GM21447 (cell line): ENCODE measurements around the gene TOP1.

Source experiments
- ATAC-seq: cut with Tn5 transposase; IDR thresholded peaks from one replicate; pipeline ENCODE4 v1.9.1; 2021; ENCODE audit not compliant: unreplicated experiment

The TOP1 gene

DNA sequence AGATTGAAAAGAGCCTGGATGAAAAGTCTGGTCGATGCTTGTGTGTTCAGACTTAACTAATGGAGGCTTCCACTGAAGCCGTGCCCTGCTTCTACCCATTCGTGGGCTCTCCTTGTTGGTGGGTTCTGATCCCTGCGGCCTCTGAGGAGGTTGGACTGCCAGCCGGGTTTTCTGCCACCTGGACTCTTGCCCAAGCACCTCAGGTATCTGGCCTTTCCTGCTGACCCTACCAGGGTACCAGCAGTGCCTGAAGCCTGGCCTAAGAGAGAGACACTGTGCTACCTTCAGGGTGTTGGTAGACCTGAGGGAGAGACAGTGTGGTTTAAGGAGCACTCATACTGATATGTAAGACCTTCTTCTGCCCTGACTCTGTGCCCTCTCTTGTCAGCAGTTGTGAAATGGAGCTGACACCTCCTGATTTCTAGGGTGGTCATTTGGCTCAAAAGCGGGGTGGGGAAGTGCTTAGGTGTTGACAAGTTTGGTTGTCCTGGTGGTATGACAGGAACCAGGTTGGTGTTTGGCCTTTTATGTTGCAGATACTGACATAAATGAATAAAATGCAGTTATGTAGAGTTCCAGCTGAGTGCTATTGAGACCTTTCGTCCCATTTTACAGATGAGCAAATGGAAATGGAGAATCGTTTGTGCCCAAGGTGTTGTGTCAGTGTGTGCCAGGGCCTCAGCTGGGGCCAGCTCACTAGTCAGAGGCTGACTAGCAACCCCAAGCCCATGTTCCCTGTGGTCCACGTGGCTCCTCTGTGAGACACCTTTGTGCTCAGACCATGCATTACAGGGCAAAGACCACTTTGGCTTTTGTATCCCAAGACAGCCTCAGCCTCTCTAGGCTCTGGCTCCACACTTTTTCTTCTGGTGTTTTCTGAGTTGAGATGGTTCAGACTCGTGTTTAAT, 111.9 kb downstream of the TOP1 start:
- ATAC-seq: no peak

DNA sequence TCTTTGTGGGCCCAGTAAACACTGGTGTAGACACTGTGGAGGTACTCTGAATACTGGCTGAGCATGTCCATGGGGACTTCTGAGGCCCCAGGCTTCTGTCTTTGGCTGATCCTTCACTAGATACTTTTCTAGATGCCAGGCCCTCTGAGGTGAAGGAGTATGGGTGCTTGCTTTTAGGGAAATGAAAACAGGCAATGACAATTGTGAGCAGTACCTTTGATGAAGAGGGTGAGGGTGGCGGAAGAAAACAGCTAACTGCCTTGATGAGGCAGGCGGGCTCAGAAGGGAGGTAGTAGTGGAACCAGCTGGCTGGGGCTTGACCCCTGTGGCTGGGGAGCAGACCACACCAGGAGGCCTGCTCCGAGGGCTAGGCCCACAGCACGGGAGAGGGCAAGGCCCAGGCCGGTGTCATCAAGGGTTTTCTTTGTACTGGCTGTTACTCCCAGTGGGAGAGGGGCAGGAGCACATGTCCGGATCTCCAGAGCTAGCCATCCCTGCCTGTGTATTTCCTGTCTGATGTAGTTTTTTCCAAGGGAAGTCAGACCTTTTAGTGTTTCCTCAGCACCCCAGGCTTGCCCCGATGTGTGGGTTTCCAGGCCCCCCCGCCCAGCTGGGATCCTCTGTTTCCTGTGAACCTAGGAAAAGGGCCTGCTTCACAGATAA, 112.7 kb downstream of the TOP1 start:
- no peak for ATAC-seq

DNA sequence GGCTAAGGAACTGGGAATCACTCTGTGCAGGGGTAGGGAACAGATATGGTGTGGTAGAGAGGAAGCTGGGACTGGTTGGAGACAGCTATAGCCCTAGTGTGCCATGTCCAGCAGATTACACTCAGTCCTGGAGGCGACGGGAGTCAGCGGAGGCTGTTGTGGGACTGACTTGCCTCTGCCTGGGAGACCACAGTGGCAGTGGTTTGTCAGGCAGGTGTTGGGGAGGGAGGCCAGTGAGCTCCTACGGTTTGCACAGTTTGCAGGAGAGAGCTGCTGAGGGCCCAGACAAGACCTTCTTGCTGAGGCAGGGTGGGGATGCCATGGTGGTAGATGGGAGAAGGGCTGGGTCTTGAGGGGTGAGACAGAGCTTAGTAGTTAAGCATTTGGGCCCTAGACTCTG, 113.6 kb downstream of the TOP1 start:
- no peak for ATAC-seq

DNA sequence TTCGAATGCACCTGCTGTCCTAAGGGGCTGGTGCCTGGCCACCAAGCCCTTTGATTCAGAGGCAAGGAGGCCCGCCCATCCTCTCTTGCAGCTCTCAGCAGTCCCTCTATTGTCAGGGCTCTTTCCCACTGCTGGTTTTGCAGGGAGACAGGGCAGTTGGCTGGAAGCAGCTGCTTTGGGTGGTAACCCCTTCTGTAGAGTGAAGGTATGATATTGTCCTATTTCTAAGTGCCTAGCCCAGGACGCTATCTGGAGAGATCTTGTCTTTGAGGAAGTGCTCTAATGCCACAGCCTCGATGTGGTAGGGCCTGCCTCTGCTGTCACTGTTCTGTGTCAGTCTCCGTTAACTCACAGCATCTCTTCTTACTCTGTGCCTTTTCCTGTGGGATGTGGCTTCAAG, 114.3 kb downstream of the TOP1 start:
- ATAC-seq: no peak

DNA sequence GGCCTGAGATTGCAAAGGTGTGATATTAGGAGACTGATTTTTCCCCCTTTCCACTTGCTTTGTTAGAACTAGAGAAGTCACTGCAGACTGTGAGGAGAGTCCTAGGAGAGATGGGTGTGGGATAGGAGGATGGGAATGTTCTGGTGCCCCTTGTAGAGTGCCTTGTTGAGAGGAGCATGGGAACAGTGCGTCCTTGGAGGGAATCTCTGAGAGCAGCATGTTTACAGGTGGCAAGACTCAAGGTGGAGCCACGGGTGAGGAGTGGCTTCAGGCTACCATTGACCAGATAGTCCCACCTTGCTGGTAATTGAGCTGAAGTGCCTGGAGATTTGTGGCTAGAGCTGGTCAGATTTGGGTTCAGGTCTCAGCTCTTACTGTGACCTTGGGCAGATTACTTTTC, 114.7 kb downstream of the TOP1 start:
- no peak for ATAC-seq

DNA sequence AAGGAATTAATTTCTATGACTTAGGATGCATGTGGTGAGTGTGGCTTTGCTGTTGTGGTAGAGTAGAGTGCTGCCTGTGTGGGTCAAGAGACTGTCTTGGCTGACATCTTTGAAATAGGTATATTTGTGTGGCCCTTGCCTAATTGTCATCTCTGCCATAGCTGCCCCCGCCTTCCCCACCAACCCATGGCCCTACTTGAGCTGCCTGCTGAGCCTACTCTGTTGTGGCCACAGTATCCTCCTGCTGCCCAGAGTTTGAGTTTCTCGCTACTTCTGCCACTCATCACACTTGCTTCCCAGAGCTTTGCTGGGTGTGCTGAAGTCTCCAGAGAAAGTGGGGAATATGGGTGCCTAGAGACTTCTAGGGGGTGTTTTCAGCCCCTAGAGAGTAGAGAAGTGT, 116.7 kb downstream of the TOP1 start:
- no peak for ATAC-seq

DNA sequence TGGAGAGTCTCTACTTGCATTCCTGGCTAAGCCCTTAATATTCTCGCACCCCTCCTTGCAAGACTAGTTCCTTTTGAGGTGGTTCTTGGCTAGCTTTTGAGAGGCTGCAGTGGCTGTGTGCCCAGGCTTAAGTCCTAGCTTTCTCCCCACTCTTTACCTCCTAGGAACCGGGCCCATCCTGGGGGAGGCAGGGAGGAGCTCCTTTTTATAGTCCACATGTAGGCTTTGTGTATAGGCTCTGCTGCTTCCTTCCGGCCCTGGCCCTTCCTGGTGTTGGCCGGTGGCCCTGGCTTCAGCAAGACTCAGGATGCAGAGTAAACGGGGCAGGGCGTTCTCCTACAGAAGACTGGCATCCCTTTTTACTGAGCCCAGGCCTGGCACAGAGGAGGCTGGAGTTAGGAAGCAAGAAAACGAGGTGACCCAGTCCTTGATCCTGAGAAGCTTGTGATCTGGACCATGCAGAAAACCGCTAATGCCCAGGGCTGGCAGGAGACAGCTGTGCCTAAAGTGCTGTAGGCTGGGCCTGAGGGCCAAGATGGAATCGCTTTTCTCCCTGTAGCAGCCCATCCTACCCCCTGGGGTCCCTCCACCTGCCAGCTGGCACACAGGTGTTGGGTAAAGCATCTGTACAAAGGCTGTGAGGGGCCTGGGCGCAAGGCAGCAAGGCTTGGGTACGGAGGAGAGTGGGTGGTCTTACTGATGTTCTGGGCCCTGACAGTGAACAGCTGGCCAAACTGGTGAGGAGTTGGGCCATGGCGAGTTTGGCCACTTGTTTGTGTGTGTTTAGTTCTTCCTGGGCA, 117.4 kb downstream of the TOP1 start:
- no peak for ATAC-seq

DNA sequence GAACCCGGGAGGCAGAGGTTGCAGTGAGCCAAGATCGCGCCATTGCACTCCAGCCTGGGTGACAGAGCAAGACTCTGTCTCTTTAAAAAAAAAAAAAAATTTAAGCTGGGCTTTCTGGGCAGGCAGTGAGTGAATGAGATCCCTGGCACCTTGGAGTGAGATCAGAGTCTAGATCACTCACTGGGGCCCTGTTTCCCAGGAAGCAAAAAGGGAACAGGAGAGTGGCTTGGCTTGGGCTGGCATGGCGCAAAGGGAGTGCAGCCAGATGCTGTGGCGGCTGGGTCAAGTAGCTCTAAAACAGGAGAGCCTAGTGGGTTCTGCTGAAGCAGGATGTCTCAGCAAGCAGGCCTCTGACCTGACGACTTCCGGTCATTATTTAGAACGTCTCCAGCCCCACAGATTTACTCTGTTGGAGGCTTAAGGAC, 119.2 kb downstream of the TOP1 start:
- no peak for ATAC-seq

DNA sequence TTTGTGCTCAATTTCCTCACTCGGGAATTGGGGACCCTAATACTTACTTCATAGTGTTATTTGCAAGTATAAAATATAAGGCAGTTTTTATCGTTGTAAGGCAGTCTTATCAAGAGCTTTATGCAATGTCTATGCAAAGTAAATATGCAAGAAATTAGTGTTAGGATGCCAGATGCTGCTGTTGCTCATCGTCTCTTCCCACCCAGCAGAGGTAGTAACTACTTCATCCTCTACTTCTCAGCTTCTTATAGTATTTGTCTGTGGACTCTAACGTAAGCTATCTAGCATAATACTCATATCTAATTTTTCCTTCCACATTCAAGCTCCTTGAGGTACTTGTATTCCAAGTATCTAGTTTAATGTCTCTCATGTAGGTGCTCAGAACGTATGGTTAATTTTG, 120.3 kb downstream of the TOP1 start:
- no peak for ATAC-seq

DNA sequence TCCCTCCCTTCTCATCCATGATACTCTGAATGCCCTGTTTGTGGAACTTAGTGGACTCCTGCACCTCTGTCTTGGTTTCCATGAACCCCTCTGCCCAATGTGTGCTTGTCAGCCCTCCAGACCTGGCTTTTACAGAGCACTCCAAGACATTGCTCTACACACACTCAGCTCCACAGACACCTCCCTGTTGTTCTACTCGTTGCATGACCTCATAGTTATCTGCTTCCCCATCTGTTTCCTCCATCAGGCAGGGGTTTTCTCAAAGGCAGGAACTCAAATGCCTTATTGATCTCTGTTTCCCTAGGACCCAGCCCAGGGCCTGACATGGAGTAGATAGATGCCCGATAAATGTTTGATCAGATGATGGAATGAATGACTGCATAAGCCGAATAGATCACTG, 122.0 kb downstream of the TOP1 start:
- ATAC-seq: no peak

DNA sequence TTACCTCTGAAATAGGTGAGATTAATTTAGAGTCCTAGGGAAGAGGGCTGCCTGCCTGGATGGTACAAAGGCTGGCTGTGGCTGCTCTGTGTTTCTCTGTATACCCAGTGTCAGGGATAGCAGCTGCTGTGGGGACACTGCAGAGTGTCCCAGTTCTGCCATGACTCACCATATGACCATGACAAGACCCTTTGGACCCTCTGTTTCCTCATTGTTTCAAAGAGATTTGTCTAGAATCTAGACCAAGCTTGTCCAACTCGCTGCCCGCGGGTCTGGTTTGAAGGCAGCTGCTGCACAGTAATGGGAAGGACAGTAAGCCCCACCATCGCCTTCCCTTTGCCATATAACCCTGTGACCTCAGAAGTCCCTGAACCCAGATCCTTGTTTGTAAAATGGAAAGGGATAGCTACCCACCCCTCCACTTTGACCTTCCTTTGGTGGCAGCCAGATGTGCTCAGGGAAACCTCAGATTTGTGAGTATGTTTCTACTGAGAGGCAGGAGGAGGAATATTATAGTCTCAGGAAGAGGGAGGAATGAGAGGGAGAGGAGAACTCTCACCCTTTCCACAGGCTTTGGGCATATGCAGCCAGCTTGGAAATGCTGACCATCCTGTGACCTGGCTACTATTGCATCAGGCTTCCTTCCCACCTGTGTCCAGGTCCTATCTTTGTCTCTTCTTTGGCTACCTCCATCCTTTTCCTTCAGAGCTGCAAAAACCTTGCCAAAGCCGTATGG, 122.7 kb downstream of the TOP1 start:
- ATAC-seq: no peak

DNA sequence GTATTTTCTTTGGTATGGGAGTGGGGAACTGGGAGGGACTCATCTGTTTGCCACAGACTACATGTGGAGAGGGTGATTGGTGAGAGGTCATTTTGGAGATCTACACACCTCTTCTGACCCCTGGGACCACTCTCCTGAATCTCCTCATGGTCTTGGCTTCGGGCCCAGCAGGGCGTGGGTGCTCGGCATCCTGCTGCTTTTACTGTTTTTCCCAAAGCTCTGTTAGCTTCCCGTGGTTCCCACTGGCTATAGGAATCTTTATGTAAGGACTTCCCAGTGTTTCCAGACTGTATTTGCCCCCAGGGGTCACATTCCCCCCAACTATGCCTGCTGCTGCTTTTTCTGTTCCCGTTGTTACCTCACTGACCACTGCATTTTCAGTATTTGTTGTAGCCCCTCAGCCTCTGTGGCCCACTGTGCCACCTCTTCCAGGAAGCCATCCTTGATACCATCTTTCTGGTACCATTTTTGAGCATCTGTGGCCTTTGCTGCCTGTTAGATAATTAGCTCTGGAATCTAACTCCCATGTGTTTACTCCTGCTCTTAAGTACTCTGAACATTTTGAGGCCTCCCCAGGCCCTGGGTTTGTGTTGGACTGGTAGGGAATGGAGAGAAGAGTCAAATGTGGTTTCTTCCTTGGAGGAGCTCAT, 123.6 kb downstream of the TOP1 start:
- ATAC-seq: no peak

DNA sequence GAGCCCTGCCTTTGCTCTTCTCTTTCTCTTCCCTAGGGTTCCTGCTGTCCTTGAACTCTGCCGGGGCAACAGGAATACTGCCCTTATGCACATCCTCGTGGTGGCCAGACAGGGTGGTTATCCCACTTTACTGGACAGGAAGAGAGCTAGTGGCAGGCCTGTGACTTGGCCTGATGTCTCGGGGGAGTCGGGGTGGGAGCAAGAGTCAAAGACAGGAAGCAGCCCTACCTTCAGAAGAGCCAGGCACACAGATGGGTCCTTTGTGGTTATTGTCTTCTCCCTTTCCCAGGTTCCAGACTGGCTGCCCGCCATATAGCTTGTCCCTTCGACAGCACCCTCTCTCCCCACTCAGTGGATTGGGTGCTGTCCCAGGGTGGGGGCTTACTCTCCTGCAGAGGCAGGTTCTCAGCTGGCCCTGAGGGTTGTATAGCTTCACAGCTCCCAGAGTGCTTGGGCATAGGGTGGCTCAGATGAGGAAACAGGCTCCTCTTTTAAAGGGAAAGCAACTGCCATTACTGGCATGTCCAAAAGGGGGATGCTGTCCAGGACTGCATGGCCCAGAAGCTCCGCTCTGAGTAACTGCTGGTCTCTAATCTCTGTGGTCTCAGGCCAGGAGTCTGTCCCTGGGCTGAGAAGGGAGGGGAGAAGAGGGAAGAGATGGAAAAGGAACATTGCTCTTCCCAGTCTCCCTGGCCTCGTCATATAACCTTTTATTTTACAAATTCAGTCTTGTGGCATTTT, 126.0 kb downstream of the TOP1 start:
- ATAC-seq: no peak

DNA sequence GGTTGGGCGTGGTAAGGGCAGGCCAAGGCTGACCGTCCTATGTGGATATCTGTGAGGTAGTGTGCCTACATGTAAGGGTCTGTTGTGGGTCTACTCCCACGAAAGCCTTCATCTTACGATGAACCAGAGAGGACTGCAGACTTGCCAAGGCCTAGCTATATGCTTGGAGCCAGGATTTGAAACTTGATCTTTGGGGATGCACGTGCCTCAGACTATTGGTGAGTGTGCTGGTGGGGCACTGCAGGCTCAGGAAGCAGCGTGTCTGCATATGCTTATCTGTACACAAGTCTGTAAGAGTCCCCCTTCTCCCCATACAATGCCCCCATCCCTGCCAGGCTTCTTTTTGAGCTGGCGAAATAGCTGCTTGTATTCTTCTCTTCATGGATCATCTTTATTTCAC, 126.6 kb downstream of the TOP1 start:
- no peak for ATAC-seq

DNA sequence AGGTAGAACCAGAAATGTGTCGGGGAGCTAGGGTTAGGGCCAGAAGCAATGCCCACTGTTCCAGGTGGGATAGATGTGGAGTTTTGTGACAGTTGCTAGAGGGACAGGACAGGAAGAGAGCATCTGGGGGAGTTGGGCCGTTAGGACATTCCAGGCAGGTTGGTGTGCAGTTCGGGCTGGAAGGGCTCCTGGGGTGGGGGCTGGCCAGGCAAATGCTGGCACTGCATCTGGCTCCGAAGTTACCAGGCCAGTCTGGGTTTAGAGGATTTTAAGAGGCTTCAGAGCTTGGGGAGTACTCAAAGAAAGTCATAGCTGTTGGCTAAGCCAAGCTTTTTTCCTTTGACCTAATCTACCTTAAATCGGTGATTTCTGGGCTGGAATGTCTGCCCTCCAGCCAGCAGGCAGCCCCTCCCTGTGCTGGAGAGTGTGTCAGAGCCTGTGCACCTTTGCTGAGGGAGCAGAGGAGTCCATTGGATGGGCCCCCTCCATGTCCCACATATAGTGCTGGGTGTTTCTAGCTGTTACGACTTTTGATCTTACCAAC, 129.5 kb downstream of the TOP1 start:
- no peak for ATAC-seq

DNA sequence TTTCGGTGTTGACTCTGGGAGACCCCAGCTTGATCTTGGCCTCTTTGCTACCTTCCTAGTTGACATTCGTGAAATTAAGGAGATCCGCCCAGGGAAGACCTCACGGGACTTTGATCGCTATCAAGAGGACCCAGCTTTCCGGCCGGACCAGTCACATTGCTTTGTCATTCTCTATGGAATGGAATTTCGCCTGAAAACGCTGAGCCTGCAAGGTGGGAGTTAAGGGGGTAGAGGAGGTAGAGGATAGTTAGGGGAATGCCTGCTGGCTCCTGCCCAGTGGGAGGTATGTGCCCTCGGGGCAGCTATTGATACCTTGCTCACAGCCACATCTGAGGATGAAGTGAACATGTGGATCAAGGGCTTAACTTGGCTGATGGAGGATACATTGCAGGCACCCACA, 130.9 kb downstream of the TOP1 start:
- no peak for ATAC-seq

DNA sequence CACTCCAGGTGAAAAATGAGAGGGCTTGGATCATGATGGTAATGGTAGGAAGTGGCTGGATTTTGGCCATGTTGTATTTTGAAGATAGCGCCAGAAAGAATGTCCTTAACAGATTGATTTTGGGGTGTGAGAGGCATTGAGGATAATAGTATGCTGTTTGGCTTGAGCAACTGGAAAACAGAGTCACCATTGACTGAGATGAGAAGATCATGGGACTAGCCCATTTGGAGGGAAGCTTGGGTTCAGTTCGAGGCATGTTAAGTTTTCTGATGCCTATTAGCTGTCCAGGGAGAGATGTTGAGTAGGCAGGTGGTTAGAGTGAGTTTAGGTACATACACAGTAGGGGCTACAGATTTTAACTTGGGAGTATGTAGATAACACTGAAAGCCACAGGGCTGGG, 132.1 kb downstream of the TOP1 start:
- no peak for ATAC-seq

DNA sequence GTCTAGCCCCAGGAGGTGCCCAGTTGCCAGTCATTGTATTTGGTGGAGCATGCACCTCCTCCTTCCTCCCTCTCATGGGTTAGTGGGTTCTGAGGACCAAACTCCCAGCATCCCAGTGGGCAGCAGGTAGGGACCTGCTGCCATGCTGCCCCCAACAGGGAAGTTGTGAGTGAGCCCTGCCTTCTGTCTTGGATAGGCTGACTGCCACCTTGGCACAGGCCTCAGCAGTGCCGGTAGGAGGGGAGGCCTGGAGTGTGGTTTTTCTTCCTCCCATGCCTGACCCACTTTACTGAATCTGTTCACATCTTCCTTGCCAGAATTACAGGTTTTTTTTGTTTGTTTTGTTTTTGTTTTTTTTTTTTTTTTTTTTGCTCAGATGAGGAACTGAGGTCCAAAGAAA, 133.3 kb downstream of the TOP1 start:
- no peak for ATAC-seq

DNA sequence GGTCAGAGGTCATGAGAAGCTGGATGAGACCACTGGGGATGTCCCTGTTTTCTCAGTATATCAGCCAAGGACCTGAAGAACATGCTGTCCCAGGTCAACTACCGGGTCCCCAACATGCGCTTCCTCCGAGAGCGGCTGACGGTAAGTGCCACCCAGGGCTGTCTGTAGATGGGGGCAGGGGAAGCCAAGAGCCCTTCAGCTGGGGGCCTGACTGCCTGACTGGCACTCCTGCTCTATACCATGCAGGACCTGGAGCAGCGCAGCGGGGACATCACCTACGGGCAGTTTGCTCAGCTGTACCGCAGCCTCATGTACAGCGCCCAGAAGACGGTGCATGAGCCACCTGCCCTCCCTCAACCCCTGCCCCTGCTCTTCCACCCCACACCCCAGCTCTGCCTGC, 133.8 kb downstream of the TOP1 start:
- ATAC-seq: no peak

DNA sequence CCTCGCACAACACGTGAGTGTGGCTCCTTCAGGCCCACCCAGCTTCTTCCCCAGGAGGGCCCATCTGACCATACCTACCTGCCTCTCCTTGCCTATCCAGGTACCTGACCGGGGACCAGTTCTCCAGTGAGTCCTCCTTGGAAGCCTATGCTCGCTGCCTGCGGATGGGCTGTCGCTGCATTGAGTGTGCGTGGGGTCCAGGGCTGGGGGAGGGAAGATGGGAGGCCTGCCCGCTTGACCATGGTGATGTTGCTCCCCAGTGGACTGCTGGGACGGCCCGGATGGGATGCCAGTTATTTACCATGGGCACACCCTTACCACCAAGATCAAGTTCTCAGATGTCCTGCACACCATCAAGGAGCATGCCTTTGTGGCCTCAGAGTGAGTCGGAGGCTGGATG, 135.2 kb downstream of the TOP1 start:
- ATAC-seq: no peak
